K562 (cell line): ENCODE data around the gene PACC1.
A peak's percentile ranks its signal among the peaks of the same experiment; 100 is the strongest.

Source experiments
- CEBPB ChIP-seq: fragments of 450-650 bp; IDR thresholded peaks from 2 replicates; pipeline ENCODE4 v1.6.1; 2016; ENCODE audit warnings: missing genetic modification characterization, missing compliant biosample characterization
- CREB1 ChIP-seq, 2 experiments: sonication (generic) in 1 of 2; formaldehyde crosslinking in 1 of 2; IDR thresholded peaks; 2 replicates each; pipeline versions ENCODE4 v1.6.1 to v1.8.0; 2012 to 2022; ENCODE audit warnings: inconsistent platforms in 1 of 2, mild to moderate bottlenecking in 1 of 2, missing genetic modification reagents in 1 of 2, moderate library complexity in 1 of 2
- EP300 ChIP-seq: IDR thresholded peaks from 2 replicates; pipeline ENCODE4 v1.6.1; 2012; ENCODE audit warnings: low read length, improper control_type of control experiment
- TF ChIP-seq, protein P1 (sequence below), 3 experiments: IDR thresholded peaks in 2 of 3; conservative IDR thresholded peaks in 1 of 3; 2 replicates each; pipeline ENCODE4 v1.5.1; 2011 to 2012; ENCODE audit warnings: low read length in 3 of 3, mild to moderate bottlenecking in 3 of 3, control low read depth in 2 of 3, improper control_type of control experiment in 1 of 3, inconsistent platforms in 1 of 3, low read depth in 1 of 3, mixed read lengths in 1 of 3, moderate library complexity in 1 of 3; ENCODE audit not compliant: insufficient read depth in 2 of 3
- TF ChIP-seq, protein P2 (sequence below): fragments of 450-650 bp; IDR thresholded peaks from 2 replicates; pipeline ENCODE4 v1.6.1; 2016; ENCODE audit warnings: borderline replicate concordance

DNA sequence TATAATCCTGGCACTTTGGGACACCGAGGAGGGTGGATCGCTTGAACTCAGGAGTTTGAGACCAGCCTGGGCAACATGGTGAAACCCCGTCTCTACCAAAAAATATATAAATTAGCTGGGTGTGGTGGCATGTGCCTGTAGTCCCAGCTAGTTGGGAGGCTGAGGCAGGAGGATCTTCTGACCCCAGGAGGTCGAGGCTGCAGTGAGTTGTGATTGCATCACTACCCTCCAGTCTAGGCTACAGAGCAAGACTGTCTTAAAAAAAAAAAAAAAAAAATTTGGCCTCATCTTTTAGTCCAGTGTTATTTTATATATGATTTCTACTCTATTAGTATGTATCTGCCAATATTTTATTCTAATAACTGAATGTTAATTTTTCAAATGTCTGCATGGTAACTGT lies 69.8 kb downstream of the PACC1 start:
- TF ChIP-seq, protein P1, sequence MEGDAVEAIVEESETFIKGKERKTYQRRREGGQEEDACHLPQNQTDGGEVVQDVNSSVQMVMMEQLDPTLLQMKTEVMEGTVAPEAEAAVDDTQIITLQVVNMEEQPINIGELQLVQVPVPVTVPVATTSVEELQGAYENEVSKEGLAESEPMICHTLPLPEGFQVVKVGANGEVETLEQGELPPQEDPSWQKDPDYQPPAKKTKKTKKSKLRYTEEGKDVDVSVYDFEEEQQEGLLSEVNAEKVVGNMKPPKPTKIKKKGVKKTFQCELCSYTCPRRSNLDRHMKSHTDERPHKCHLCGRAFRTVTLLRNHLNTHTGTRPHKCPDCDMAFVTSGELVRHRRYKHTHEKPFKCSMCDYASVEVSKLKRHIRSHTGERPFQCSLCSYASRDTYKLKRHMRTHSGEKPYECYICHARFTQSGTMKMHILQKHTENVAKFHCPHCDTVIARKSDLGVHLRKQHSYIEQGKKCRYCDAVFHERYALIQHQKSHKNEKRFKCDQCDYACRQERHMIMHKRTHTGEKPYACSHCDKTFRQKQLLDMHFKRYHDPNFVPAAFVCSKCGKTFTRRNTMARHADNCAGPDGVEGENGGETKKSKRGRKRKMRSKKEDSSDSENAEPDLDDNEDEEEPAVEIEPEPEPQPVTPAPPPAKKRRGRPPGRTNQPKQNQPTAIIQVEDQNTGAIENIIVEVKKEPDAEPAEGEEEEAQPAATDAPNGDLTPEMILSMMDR (IDR thresholded peaks at IDR 0.05 in 2 of 3, conservative IDR thresholded peaks at IDR 0.05 in 1 of 3; ENCODE audit: insufficient read depth in 2 of 3, low read depth in 1 of 3, low read length in 3 of 3) = no peak
- TF ChIP-seq, protein P2, sequence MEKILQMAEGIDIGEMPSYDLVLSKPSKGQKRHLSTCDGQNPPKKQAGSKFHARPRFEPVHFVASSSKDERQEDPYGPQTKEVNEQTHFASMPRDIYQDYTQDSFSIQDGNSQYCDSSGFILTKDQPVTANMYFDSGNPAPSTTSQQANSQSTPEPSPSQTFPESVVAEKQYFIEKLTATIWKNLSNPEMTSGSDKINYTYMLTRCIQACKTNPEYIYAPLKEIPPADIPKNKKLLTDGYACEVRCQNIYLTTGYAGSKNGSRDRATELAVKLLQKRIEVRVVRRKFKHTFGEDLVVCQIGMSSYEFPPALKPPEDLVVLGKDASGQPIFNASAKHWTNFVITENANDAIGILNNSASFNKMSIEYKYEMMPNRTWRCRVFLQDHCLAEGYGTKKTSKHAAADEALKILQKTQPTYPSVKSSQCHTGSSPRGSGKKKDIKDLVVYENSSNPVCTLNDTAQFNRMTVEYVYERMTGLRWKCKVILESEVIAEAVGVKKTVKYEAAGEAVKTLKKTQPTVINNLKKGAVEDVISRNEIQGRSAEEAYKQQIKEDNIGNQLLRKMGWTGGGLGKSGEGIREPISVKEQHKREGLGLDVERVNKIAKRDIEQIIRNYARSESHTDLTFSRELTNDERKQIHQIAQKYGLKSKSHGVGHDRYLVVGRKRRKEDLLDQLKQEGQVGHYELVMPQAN = no peak
- TF ChIP-seq CREB1 (IDR thresholded peaks at IDR 0.05) (no peak), CREB1 (CRISPR knock-in tag; IDR thresholded peaks at IDR 0.05) (no peak), CEBPB (peak; percentile 49), EP300 (no peak)
